ENCODE measurements around the gene DHRS13. TPM values are rescaled to one million over a fixed set of nuclear protein-coding genes. Genes with fewer than 3 reads are reported as not detected.
A peak's percentile ranks its signal among the peaks of the same experiment; 100 is the strongest.

Gene DHRS13
- total and polyA plus RNA-seq, 10 of the 15 experiments (the other 5 are each of a cell fraction or from before 2014, with no cell fraction given) = 0.18 to 55.2 (median 31.3) TPM; not detected in 1

DNA sequence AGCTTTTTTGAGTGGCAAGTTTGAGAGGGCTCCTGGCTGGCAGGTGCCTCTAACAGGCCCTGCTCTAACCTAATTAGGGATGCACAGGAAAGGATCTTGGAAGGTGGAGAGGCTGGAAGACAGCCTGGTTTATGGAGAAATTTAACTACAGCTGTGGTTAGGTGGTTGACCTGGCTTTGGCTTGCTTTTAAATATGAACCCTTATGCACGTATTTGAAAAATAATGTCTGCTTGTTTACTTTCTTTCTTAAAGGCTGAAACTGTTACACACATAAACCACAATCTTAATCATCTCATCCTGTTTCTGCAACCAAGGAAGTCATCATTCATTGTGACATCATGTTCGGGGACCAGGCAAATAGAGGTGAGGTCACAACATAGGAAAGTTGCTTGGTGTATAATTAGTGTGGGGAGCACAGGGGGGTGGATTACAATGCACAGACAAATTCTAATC is 23.1 kb upstream of the DHRS13 start (continued):
- TF ChIP-seq SPI1 (IDR thresholded peaks at IDR 0.05; ENCODE audit: borderline replicate concordance, insufficient read depth, low read depth, low read length) = no peak
- TF ChIP-seq JUNB (IDR thresholded peaks at IDR 0.05) = 0 out of 2 replicates have a peak, but pooled peaks have one; percentile 17
- TF ChIP-seq RCOR1 (conservative IDR thresholded peaks at IDR 0.05; ENCODE audit: low read depth, low read length) = no peak
- peak; percentile 96 for TF ChIP-seq CREB1 (IDR thresholded peaks at IDR 0.05; ENCODE audit: low read depth)
- TF ChIP-seq, protein P1, sequence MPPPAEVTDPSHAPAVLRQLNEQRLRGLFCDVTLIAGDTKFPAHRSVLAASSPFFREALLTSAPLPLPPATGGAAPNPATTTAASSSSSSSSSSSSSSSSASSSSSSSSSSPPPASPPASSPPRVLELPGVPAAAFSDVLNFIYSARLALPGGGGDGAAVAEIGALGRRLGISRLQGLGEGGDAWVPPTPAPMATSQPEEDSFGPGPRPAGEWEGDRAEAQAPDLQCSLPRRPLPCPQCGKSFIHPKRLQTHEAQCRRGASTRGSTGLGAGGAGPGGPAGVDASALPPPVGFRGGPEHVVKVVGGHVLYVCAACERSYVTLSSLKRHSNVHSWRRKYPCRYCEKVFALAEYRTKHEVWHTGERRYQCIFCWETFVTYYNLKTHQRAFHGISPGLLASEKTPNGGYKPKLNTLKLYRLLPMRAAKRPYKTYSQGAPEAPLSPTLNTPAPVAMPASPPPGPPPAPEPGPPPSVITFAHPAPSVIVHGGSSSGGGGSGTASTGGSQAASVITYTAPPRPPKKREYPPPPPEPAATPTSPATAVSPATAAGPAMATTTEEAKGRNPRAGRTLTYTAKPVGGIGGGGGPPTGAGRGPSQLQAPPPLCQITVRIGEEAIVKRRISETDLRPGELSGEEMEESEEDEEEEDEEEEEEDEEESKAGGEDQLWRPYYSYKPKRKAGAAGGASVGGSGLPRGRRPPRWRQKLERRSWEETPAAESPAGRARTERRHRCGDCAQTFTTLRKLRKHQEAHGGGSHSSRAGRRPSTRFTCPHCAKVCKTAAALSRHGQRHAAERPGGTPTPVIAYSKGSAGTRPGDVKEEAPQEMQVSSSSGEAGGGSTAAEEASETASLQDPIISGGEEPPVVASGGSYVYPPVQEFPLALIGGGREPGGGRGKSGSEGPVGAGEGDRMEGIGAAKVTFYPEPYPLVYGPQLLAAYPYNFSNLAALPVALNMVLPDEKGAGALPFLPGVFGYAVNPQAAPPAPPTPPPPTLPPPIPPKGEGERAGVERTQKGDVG (CRISPR knock-in tag; IDR thresholded peaks at IDR 0.05) = no peak
- TF ChIP-seq FOXK2 (IDR thresholded peaks at IDR 0.05) = peak; percentile 87
- no peak for TF ChIP-seq ESRRA (IDR thresholded peaks at IDR 0.05; ENCODE audit: low read length)
- TF ChIP-seq KLF5 (IDR thresholded peaks at IDR 0.05; ENCODE audit: partially characterized antibody) = no peak
- TF ChIP-seq, protein P2, sequence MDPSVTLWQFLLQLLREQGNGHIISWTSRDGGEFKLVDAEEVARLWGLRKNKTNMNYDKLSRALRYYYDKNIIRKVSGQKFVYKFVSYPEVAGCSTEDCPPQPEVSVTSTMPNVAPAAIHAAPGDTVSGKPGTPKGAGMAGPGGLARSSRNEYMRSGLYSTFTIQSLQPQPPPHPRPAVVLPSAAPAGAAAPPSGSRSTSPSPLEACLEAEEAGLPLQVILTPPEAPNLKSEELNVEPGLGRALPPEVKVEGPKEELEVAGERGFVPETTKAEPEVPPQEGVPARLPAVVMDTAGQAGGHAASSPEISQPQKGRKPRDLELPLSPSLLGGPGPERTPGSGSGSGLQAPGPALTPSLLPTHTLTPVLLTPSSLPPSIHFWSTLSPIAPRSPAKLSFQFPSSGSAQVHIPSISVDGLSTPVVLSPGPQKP (IDR thresholded peaks at IDR 0.05; ENCODE audit: low read depth, low read length) = no peak
- no peak for TF ChIP-seq POLR2A (IDR thresholded peaks at IDR 0.05; ENCODE audit: low read depth, low read length)
- TF ChIP-seq, protein P3, sequence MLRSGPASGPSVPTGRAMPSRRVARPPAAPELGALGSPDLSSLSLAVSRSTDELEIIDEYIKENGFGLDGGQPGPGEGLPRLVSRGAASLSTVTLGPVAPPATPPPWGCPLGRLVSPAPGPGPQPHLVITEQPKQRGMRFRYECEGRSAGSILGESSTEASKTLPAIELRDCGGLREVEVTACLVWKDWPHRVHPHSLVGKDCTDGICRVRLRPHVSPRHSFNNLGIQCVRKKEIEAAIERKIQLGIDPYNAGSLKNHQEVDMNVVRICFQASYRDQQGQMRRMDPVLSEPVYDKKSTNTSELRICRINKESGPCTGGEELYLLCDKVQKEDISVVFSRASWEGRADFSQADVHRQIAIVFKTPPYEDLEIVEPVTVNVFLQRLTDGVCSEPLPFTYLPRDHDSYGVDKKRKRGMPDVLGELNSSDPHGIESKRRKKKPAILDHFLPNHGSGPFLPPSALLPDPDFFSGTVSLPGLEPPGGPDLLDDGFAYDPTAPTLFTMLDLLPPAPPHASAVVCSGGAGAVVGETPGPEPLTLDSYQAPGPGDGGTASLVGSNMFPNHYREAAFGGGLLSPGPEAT (IDR thresholded peaks at IDR 0.05; ENCODE audit: low read depth) = peak; percentile 60
- TF ChIP-seq SIN3A (IDR thresholded peaks at IDR 0.05; ENCODE audit: low read depth, low read length) = no peak
- TF ChIP-seq NR2F1 (conservative IDR thresholded peaks at IDR 0.05) = 0 out of 2 replicates have a peak, but pooled peaks have one; percentile 36
- TF ChIP-seq DPF2 (IDR thresholded peaks at IDR 0.05) = peak; percentile 52; the same call in 1 of the 2 replicates
- no peak for TF ChIP-seq RAD21 (IDR thresholded peaks at IDR 0.05; ENCODE audit: insufficient read depth, low read depth, low read length)
- peak; percentile 69 for TF ChIP-seq GABPA (IDR thresholded peaks at IDR 0.05; ENCODE audit: low read depth)
- no peak for TF ChIP-seq FOS (IDR thresholded peaks at IDR 0.05; ENCODE audit: borderline replicate concordance, extremely low read depth, insufficient read length)
- TF ChIP-seq MXI1 (IDR thresholded peaks at IDR 0.05; ENCODE audit: low read depth, low read length) = no peak
- TF ChIP-seq, protein P4, sequence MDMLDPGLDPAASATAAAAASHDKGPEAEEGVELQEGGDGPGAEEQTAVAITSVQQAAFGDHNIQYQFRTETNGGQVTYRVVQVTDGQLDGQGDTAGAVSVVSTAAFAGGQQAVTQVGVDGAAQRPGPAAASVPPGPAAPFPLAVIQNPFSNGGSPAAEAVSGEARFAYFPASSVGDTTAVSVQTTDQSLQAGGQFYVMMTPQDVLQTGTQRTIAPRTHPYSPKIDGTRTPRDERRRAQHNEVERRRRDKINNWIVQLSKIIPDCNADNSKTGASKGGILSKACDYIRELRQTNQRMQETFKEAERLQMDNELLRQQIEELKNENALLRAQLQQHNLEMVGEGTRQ (IDR thresholded peaks at IDR 0.05; ENCODE audit: borderline replicate concordance, low read depth, low read length) = no peak
- no peak for TF ChIP-seq ZNF207 (IDR thresholded peaks at IDR 0.05; ENCODE audit: borderline replicate concordance)
- TF ChIP-seq, protein P5, sequence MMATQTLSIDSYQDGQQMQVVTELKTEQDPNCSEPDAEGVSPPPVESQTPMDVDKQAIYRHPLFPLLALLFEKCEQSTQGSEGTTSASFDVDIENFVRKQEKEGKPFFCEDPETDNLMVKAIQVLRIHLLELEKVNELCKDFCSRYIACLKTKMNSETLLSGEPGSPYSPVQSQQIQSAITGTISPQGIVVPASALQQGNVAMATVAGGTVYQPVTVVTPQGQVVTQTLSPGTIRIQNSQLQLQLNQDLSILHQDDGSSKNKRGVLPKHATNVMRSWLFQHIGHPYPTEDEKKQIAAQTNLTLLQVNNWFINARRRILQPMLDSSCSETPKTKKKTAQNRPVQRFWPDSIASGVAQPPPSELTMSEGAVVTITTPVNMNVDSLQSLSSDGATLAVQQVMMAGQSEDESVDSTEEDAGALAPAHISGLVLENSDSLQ (IDR thresholded peaks at IDR 0.05) = peak; percentile 61
- TF ChIP-seq HDAC6 (IDR thresholded peaks at IDR 0.05; ENCODE audit: unreplicated experiment) = no peak

Data from GM12878 (cell line).